Posterior cingulate gyrus (tissue), 11 donors: Measurements from ENCODE around the gene TUBB3.
"Not testable (repeated sequence)": the region's sequence is repeated elsewhere in the genome, so short reads cannot be mapped to it uniquely, and the experiment has no call there.

Source experiments
- DNase-seq, 10 donors: peaks; one replicate each; pipeline versions ENCODE4 v3.0.0 to v3.0.0-alpha.2; 2020 to 2021; ENCODE audit warnings: mixed read lengths in 3 of 10
- intact Hi-C: fragments of 100-400 bp; cut with DNase I; formaldehyde crosslinking; loops from one replicate; pipeline ENCODE4 v1.15.1; 2023

TUBB3 gene

GRCh38 chr16:89899879-89900481, 23.2 kb upstream of the TUBB3 start:
- no peak for DNase-seq
- intact Hi-C loops = no loop called here

- DNase-seq = no peak
- intact Hi-C loops = no loop called here
Measured at GRCh38 chr16:89900885-89901284, 22.3 kb upstream of the TUBB3 start.

DNA sequence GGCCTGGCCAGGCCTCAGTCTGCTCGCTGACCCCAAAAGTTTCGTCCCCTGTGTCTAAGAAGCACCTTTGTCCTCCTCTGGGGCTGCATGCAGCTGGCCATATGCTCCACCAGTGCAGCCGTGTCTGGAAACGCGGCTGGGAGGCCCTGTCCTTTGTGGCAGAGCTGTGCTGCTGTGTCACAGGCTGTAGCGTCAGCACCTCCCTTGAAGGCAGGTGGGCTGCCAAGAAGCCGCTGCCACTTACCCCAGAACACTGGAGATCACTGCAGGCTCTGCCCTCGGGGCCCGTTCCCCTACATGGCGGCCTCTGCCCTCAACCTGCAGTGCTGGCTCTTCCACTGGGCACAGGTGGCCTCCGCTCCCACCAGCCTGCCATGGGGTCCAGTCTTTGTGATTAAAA, 20.2 kb upstream of the TUBB3 start:
- intact Hi-C loops = no loop called here
- DNase-seq = no peak

GRCh38 chr16:89903908-89904515, 19.1 kb upstream of the TUBB3 start:
- no peak for DNase-seq

GRCh38 chr16:89904606-89905510, 18.3 kb upstream of the TUBB3 start:
- no peak for DNase-seq
- intact Hi-C loops = no loop called here

More at GRCh38 chr16:89903908-89904515, 19.1 kb upstream of the TUBB3 start:
- intact Hi-C loops = no loop called here

- intact Hi-C loops = no loop called here
- DNase-seq = no peak
Measured at GRCh38 chr16:89905511-89906139, 17.5 kb upstream of the TUBB3 start.

- intact Hi-C loops = no loop called here
- no peak for DNase-seq
Measured at GRCh38 chr16:89906140-89907025, 16.8 kb upstream of the TUBB3 start.

DNA sequence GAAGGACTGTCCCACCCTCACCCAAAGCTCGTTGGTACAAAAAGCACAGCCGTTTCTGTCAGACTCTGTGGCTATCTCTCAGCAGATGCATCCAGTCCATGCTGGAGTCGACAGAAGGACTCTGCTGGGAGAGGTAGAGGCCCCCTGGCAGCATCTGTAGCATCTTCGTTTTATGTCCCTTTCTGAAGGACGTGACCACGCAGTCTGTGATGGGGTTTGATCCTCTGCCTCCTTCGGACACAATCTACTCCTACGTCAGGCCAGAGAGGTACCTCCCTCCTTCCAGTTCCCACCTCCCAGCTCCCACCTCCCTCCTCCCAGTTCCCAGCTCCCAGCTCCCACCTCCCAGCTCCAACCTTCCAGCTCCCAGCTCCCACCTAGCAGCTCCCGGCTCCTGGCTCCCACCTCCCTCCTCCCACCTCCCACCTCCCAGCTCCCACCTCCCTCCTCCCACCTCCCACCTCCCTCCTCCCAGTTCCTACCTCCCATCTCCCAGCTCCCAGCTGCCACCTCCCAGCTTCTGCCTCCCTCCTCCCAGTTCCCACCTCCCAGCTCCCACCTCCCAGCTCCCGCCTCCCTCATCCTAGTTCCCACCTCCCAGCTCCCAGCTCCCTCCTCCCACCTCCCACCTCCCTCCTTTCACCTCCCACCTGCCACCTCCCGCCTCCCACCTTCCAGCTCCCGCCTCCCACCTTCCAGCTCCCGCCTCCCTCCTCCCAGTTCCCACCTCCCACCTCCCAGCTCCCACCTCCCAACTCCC, 15.9 kb upstream of the TUBB3 start:
- DNase-seq = no peak

DNA sequence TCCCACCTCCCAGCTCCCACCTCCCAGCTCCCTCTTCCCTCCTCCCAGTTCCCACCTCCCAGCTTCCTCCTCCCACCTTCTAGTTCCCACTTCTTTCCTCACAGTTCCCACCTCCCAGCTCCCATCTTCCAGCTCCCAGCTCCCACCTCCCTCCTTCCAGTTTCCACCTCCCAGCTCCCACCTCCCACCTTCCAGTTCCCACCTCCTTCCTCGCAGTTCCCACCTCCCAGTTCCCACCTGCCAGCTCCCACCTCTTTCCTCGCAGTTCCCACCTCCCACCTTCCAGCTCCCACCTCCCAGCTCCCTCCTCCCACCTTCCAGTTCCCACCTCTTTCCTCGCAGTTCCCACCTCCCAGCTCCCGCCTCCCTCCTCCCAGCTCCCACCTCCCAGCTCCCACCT, 14.9 kb upstream of the TUBB3 start:
- no peak for DNase-seq
- intact Hi-C loops = no loop called here

More for the DNA sequence above, 15.9 kb upstream of the TUBB3 start:
- intact Hi-C loops = no loop called here

DNA sequence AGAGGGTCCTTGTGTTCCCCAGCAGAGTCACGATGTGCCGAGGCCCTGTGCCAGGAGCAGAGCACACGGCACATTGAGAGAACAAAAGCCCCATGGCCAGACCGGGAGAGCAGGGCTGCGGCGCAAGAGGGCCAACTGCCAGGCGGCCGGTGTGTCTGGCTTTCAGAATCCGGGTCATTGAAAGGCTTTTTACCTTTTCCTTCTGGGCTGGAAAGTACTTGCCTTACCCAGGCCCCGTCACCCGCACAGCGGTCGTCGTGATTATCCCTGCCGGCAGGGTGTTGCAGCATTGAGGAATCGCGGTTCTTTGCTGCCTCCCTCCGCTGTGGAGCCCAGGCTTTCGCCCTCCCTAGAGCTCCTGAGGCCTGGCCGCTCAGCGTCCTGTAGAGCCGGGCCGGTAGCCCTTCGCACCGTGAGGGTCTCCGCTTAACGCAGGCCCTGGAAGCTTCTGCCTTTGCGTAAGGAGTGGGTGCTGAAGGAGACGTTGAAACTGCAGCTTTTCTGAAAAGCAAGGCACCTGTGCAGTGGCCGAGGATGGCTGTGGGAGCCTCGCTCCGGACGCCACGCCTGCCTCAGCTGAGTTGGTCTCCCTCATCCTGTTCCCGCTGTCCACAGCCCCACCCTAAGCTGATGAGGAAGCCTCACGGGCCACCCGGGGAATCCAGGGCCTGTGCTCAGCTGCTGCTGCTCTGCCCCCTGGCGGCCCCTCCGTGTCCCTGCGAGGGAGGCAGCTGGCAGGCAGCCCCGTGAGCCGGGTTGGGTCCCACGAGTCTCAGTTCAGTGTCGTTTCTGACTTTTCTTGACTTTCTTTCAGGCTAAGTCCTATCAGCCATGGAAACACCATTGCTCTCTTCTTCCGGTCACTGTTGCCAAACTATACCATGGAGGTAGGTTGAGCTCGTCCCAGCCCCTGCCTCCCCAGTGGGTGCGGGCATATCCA, 13.1 kb upstream of the TUBB3 start:
- intact Hi-C loops = no loop called here
- peak; percentile 63 to 98 (median 86) for DNase-seq

DNA sequence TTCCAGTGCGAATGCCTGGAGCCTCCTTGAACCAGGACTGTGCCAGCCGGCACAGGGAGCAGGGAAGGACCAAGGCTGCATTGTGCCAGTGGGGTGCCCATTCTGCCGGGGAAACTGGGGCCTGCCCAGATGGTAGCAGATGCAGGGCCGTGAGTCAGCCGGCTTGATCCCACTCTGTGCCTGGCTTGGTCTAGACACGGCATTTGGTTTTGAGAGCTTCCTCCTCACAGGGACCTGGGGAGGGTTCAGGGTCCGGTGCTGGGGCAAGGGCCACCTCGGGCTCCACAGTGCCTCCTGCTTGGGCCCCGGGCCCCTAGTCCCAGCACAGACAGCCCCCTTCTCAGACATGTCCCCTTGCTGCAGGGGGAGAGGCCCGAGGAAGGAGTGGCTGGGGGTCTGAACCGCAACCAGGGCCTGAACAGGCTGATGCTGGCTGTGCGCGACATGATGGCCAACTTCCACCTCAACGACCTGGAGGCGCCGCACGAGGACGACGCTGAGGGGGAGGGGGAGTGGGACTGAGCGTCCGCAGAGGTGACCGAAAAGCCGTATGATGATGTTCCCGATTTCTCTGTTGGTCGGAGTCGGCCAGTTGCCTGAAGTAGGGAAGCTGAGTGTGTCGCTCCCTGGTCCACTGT, 12.3 kb upstream of the TUBB3 start:
- intact Hi-C loops = no loop called here
- DNase-seq = peak in 3 of 10 donors; percentile 85 to 92 (median 86)

GRCh38 chr16:89911375-89911774, 11.8 kb upstream of the TUBB3 start:
- DNase-seq = no peak
- intact Hi-C loops = no loop called here

- DNase-seq = no peak
- intact Hi-C loops = no loop called here
Measured at GRCh38 chr16:89912143-89912542, 11.0 kb upstream of the TUBB3 start.

- no peak for DNase-seq
- intact Hi-C loops = no loop called here
Measured at GRCh38 chr16:89912627-89913026, 10.5 kb upstream of the TUBB3 start.

- DNase-seq = no peak
- intact Hi-C loops = no loop called here
Measured at GRCh38 chr16:89913408-89914387, 9.4 kb upstream of the TUBB3 start.

GRCh38 chr16:89914642-89915285, 8.4 kb upstream of the TUBB3 start:
- DNase-seq, intact Hi-C loops: not testable (repeated sequence)
